Measurements from ENCODE around the gene BCL6B. TPM values are rescaled to one million over a fixed set of nuclear protein-coding genes. Genes with fewer than 3 reads are reported as not detected.

Gene BCL6B
- total and polyA plus RNA-seq, 11 donors: 5.9 to 32.8 (median 10.6) TPM

GRCh38 chr17:7078711-7079110 is 55.9 kb downstream of the BCL6B start:
- ATAC-seq: no peak
- peak overlapping the region in 3 of 12 donors; percentile 7 to 47 (median 35) for H3K4me3 ChIP-seq
- WGBS, 4 donors: 88 to 91% (median 91%) methylated on average over 10 of the region's 10 CpGs
- peaks cover 0 to 32% (median 0%) of the 10 kb centered on the region in 12 donors for H3K4me1 ChIP-seq
- no peaks in the 10 kb centered on the region for H3K27me3 ChIP-seq
- H3K36me3 ChIP-seq: no peaks in the 10 kb centered on the region
- intact Hi-C loops (cut with DNase I): no loop called here
- no peak for TF ChIP-seq POLR2A (IDR thresholded peaks at IDR 0.05)
- no peak for TF ChIP-seq CTCF (IDR thresholded peaks at IDR 0.05)
- no peak for DNase-seq
- H3K9me3 ChIP-seq: peaks cover 0 to 3% (median 0%) of the 10 kb centered on the region in 12 donors
- H3K27ac ChIP-seq: no peak overlapping the region

MicroRNAs within 50 kb of the gene (microRNA counts, 767-probe panel; counts per million panel counts)
- microRNA hsa-miR-195-5p (3,315 to 3,731 counts per million in 2 donors), microRNA hsa-miR-497-5p (2,698 to 2,747 counts per million in 2 donors)

Other genes with a start within 250 kb of the BCL6B start
- gene FBXO39, start 246.8 kb upstream of the BCL6B start, total RNA-seq: under 1 TPM in 2 of 9 donors, not detected in 7; 0.19 to 0.20 TPM
- under 1 TPM; 0.14 to 0.19 TPM for gene FBXO39, start 246.8 kb upstream of the BCL6B start, polyA plus RNA-seq
- not detected for gene TEKT1, start 191.3 kb upstream of the BCL6B start, total RNA-seq
- gene TEKT1, start 191.3 kb upstream of the BCL6B start, polyA plus RNA-seq: not detected
- gene ALOX12, start 27.0 kb upstream of the BCL6B start, total RNA-seq: under 1 TPM in 1 of 9 donors, not detected in 8; 0.44 TPM
- gene ALOX12, start 27.0 kb upstream of the BCL6B start, polyA plus RNA-seq: not detected
- 100 to 1,000 TPM; 149 to 255 (median 171) TPM for gene RNASEK, start 10.4 kb upstream of the BCL6B start, total RNA-seq
- gene RNASEK, start 10.4 kb upstream of the BCL6B start, polyA plus RNA-seq: 100 to 1,000 TPM; 290 to 387 TPM
- gene SLC16A13, start 13.0 kb downstream of the BCL6B start, total RNA-seq: 1 to 10 TPM in 8 of 9 donors, under 1 TPM in 1; 0.83 to 2.1 (median 1.1) TPM
- under 1 TPM; 0.87 to 0.95 TPM for gene SLC16A13, start 13.0 kb downstream of the BCL6B start, polyA plus RNA-seq
- gene SLC16A11, start 21.0 kb downstream of the BCL6B start, total RNA-seq: under 1 TPM in 8 of 9 donors, not detected in 1; 0.19 to 1.00 (median 0.79) TPM
- gene SLC16A11, start 21.0 kb downstream of the BCL6B start, polyA plus RNA-seq: 1 to 10 TPM in 1 of 2 donors, under 1 TPM in 1; 0.68 to 1.4 TPM
- 10 to 100 TPM in 2 of 9 donors, 1 to 10 TPM in 7; 1.5 to 30.1 (median 3.5) TPM for gene CLEC10A, start 57.2 kb downstream of the BCL6B start, total RNA-seq
- gene CLEC10A, start 57.2 kb downstream of the BCL6B start, polyA plus RNA-seq: 1 to 10 TPM; 1.8 to 2.7 TPM
- gene ASGR2, start 91.8 kb downstream of the BCL6B start, total RNA-seq: 1 to 10 TPM in 1 of 9 donors, under 1 TPM in 2, not detected in 6; 0.29 to 2.1 (median 0.39) TPM
- gene ASGR2, start 91.8 kb downstream of the BCL6B start, polyA plus RNA-seq: under 1 TPM in 1 of 2 donors, not detected in 1; 0.28 TPM
- 1 to 10 TPM in 3 of 9 donors, under 1 TPM in 3, not detected in 3; 0.23 to 3.5 (median 0.72) TPM for gene ASGR1, start 156.3 kb downstream of the BCL6B start, total RNA-seq
- gene ASGR1, start 156.3 kb downstream of the BCL6B start, polyA plus RNA-seq: under 1 TPM; 0.19 to 0.64 TPM
- gene DLG4, start 196.8 kb downstream of the BCL6B start, total RNA-seq: 10 to 100 TPM; 12.0 to 24.3 (median 16.6) TPM
- 10 to 100 TPM in 1 of 2 donors, 1 to 10 TPM in 1; 5.3 to 15.5 TPM for gene DLG4, start 196.8 kb downstream of the BCL6B start, polyA plus RNA-seq
- gene ACADVL, start 196.9 kb downstream of the BCL6B start, total RNA-seq: 1,000 to 10,000 TPM in 7 of 9 donors, 100 to 1,000 TPM in 2; 874 to 2,110 (median 1,385) TPM
- gene ACADVL, start 196.9 kb downstream of the BCL6B start, polyA plus RNA-seq: 1,000 to 10,000 TPM in 1 of 2 donors, 100 to 1,000 TPM in 1; 601 to 2,758 TPM
- gene DVL2, start 211.5 kb downstream of the BCL6B start, total RNA-seq: 10 to 100 TPM; 14.0 to 28.6 (median 17.8) TPM
- 10 to 100 TPM; 13.0 to 15.6 TPM for gene DVL2, start 211.5 kb downstream of the BCL6B start, polyA plus RNA-seq
- 10 to 100 TPM; 19.1 to 36.7 (median 23.0) TPM for gene PHF23, start 216.4 kb downstream of the BCL6B start, total RNA-seq
- gene PHF23, start 216.4 kb downstream of the BCL6B start, polyA plus RNA-seq: 10 to 100 TPM; 13.7 to 31.8 TPM
- 100 to 1,000 TPM; 293 to 591 (median 491) TPM for gene GABARAP, start 219.4 kb downstream of the BCL6B start, total RNA-seq
- gene GABARAP, start 219.4 kb downstream of the BCL6B start, polyA plus RNA-seq: 100 to 1,000 TPM; 580 to 674 TPM
- gene CTDNEP1, start 228.7 kb downstream of the BCL6B start, total RNA-seq: 100 to 1,000 TPM in 6 of 9 donors, 10 to 100 TPM in 3; 54.0 to 126 (median 107) TPM
- gene CTDNEP1, start 228.7 kb downstream of the BCL6B start, polyA plus RNA-seq: 100 to 1,000 TPM in 1 of 2 donors, 10 to 100 TPM in 1; 54.4 to 120 TPM
- 10 to 100 TPM; 28.0 to 87.2 (median 52.6) TPM for gene ELP5, start 229.2 kb downstream of the BCL6B start, total RNA-seq
- 10 to 100 TPM; 33.5 to 47.0 TPM for gene ELP5, start 229.2 kb downstream of the BCL6B start, polyA plus RNA-seq
- 1 to 10 TPM in 5 of 9 donors, under 1 TPM in 2, not detected in 2; 0.36 to 2.6 (median 2.0) TPM for gene CLDN7, start 239.4 kb downstream of the BCL6B start, total RNA-seq
- gene CLDN7, start 239.4 kb downstream of the BCL6B start, polyA plus RNA-seq: 1 to 10 TPM; 1.1 to 1.3 TPM

Data from heart left ventricle (tissue), 16 donors.